ENCODE data around the gene RRP12.

The RRP12 gene

GRCh38 chr10:97334370-97335175 lies 66.6 kb downstream of the RRP12 start, which contains the start of gene FRAT2:
TSS of gene FRAT2 (minus strand) at chr10:97334729. CDS start at chr10:97334572, 157 bp downstream.
- peak; percentile 82 for DNase-seq (ENCODE audit: low read depth)

- DNase-seq (ENCODE audit: low read depth), result no peak
Observed at GRCh38 chr10:97333601-97334369, 67.4 kb downstream of the RRP12 start.

DNA sequence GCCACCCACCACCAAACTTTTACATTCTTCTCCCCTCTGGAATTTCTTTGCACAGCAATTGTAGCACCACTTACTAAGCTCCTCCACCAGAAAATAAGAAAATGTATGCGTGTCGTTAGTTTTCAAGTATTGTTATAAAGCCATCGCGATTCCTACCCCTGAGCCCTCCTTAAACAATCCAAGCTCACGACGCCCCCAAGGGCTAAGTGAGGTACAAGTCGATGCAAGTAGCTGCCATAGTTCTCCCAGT lies 67.9 kb downstream of the RRP12 start:
- no peak for DNase-seq (ENCODE audit: low read depth)

DNA sequence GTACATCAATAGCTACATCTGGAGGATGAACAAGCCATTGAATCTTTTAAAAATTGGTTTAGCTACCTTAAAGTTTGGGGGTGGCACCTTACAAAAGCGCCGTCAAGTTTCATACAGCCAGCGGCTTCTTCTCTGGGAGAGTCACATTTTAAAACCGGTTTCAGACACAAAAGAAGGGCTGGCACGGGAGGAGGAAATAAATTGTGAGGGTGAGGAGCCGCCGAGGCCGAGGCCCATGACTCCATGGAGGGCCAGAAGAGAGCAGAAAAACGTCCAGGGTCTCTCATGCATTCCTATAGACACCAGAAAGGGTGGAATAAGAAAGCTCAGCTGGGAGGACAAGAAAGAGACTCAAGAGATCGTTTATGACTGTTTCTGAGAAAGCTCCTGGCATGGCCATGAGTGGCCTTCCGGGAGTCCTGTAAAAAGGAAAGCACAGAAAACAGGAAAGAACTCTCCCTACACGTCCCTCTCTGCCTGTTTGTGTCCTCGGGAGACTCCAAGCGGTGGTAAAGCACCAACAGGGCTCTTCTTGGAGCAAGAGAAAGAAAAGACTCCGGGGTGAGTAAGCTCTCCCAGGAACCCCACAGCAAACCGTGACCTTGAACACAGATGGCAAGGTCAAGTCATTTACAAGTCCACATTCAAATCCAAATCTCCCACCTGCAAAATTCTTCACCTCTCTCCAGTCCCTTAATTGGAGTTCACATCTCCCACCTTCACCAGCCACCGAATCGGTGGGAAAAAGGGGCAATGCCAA lies 68.4 kb downstream of the RRP12 start:
- no peak for DNase-seq (ENCODE audit: low read depth)

DNA sequence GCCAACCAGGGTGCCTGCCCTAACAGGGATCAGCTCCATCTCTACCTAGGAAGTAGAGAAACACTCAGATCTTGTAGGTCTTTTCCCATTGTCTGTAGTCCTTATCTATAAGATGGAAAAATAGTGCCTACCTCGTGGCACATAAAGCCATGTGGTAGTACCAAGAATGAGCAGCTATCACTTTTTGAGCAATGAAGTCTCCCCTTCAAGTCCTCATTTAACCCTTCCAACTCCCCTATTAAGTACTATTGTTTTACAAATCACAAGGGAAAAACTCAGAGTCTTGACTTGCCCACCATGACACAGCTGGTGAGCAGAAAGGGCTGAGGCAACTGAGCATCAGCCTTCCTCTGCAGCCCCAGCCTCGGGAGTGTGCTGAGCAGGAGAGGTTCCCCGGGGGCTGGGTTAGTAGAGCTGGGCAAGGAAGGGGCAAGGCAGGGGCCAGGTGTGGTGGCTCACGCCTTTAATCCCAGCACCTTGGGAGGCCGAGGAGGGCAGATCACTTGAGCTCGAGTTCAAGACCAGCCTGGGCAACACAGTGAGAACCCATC lies 69.9 kb downstream of the RRP12 start:
- DNase-seq (ENCODE audit: low read depth), result no peak

GRCh38 chr10:97329766-97330165 lies 71.4 kb downstream of the RRP12 start:
- DNase-seq (ENCODE audit: low read depth), result no peak

- no peak for DNase-seq (ENCODE audit: low read depth)
Observed at GRCh38 chr10:97328646-97329453, 72.3 kb downstream of the RRP12 start.

DNA sequence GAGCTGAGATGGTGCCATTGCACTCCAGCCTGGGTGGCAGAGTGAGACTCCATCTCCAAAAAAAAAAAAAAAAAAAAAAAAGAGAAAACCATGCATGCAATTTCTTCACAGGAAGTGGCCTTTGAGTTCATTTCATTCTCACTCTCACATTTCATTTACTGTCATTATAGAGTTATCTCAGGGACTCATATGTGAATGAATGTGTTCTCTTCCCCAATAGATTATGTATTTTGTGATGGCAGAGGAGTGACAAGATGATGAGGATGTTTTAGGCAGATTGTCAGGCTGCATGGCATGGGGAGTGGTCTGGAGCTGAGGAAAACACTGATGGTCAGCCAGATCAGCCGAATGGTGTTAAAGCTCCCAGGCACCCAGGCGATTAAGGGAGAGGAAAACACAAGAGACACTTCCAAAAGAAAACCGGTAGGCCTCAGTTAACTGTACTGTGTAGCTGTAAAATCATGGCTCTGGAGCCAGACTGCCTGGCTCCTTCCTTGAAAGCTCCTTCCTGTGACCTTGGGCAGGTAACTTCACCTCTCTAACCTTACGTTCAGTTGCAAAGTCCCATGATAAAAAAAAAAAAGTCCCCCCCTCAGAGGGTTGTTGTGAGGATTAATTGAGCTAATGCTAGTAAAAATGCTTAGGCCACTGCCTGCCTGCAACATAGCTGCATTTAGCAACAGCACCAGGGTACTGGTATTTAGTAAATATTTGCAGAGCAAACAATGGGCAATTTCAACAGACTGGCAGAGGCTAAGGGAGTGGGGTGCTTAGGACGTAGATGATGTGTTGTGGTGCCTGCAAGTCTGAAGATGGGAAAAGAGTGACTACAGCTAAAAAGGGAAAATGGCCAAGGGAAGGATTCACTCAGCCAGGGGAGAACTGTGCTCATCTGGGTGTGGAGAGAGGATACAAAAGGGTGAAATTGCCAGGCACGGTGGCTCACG lies 73.5 kb downstream of the RRP12 start:
- DNase-seq (ENCODE audit: low read depth), result no peak

GRCh38 chr10:97325754-97326153 lies 75.4 kb downstream of the RRP12 start:
- no peak for DNase-seq (ENCODE audit: low read depth)

GRCh38 chr10:97323501-97323900 lies 77.6 kb downstream of the RRP12 start:
- no peak for DNase-seq (ENCODE audit: low read depth)

- no peak for DNase-seq (ENCODE audit: low read depth)
Observed at GRCh38 chr10:97321804-97322190, 79.3 kb downstream of the RRP12 start.

DNA sequence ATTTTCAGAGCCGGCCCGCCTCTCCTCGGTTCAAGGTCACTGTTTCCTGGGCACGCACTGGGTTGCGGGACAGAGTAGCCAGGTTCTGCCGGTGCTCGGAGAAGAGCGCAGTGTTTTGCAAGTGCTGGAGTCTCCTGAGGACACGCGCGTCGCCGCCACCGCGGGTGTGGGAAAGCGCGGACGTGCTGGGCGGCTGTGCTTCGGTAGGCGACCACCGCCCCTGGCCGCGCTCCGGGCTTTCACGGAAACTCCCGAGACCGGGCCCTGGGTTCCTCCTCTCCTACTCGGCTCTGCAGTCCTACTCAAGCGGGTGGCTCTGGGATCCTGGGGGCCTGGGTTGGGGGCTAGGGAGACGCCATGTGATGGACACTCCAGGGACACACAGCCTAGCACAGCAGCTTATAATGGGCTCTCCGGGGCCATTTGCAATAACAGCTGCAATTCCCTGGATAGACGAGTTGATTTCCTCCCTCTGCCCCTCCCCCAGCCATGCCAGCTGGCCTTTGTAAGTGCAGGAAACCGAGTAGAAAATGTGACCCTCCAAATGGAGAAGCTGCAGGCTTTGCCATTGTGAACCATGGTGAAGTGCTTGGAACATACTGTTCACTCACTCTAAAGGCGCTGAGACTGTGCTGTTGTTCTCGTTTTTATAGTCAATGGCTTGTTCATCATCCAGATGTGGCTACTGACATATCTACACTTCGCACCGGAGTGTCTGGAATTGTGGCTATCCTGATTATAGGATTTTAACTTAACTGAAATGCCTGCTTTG lies 79.9 kb downstream of the RRP12 start:
- no peak for DNase-seq (ENCODE audit: low read depth)

DNA sequence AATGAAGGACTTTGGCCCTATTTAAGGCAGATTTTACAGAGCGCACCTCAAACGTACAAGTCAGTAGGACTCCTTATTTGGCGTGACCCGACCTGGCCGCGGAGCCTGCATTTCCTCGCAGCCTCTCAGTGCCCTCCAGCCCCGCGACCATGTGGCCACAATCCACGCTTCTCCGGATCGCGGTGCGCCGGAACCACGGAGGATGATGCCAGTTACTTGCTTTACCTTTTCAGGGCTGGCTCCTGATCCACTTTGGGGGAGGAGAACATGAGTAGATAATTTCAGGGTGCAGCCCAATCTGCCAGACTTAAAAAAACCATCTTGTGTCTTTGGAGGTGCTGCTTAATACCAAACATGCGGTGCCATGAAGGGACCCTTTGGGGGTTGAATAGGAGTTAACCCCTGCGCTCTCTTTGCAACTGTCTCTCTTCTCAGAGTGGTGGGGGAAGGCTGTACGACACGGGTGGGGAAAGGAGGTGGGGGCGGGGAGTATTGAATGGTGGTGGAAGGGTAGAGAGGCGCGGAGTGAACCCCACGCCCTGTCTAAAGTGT lies 80.6 kb downstream of the RRP12 start:
- peak; percentile 11 for DNase-seq (ENCODE audit: low read depth)

- peak; percentile 40 for DNase-seq (ENCODE audit: low read depth)
Observed at GRCh38 chr10:97319671-97320479, 81.3 kb downstream of the RRP12 start.

- DNase-seq (ENCODE audit: low read depth), result peak; percentile 84
Observed at GRCh38 chr10:97318772-97319651, 82.1 kb downstream of the RRP12 start, which contains the start of gene FRAT1. TSS of gene FRAT1 (plus strand) at chr10:97319271. CDS start at chr10:97319454, 183 bp downstream.

GRCh38 chr10:97314671-97315070 lies 86.5 kb downstream of the RRP12 start:
- no peak for DNase-seq (ENCODE audit: low read depth)

DNA sequence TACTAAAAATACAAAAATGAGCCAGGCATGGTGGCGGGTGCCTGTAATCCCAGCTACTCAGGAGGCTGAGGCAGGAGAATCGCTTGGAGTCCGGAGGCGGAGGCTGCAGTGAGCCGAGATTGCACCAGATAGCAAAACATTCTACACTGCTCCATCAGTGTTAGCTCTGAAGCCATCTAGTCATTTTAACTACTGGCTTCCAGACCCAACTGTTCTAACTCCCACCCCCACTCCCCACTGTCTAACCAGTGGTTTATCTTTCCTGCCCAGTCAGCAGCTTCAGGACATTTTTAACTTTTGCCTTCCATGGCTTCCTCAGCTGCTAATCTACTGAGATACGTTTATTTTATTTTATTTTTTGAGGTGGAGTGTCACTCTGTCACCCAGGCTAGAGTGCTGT lies 88.2 kb downstream of the RRP12 start:
- DNase-seq (ENCODE audit: low read depth), result no peak

Measured in stimulated activated CD8-positive, alpha-beta memory T cell treated with anti-CD3 and anti-CD28 coated beads, Interleukin-4, amount 100 ng/mL, for 24 hours (primary cell).